HepG2 (cell line): ENCODE data around the gene CCSER1. TPM values are rescaled to one million over a fixed set of nuclear protein-coding genes. Genes with fewer than 3 reads are reported as not detected.

Experiments
- ATAC-seq: fragments of 200-7000 bp; cut with Tn5 transposase; 3 replicates; pipeline ENCODE4 v1.9.1; 2020; ENCODE audit warnings: mild to moderate bottlenecking, moderate library complexity
- BruUV-seq: library from RNA; stranded (reverse); fragments of 400-500 nt; replicated peaks from 2 replicates; lab custom pipeline; 2021; lab: Mats Ljungman, UMichigan
- CTCF ChIA-PET: fragments of 300-600 bp; formaldehyde crosslinking; extraction: SDS; loops from one replicate; lab custom pipeline; 2021; ENCODE audit warnings: low total read pairs, inconsistent platforms, low intra/inter-chr PET ratio; lab: Yijun Ruan, JAX
- POLR2A ChIA-PET: fragments of 350-600 bp; sonication (Branson Sonifier 250); formaldehyde crosslinking; loops from one replicate; lab custom pipeline; 2020; ENCODE audit warnings: antibody characterized with exemption, inconsistent platforms; lab: Yijun Ruan, JAX
- DNase-seq: peaks from one replicate; pipeline ENCODE4 v3.0.0-alpha.2; 2015; ENCODE audit warnings: low spot score
- FAIRE-seq: peaks from 3 replicates; lab custom pipeline; 2011; peaks lifted over from hg19 to GRCh38; lab: Jason Lieb, UNC
- H2AFZ ChIP-seq: one replicate; pipeline ENCODE4 v1.6.1; 2011; ENCODE audit warnings: low read length, inconsistent platforms
- H3K27ac ChIP-seq: fragments of 300-600 bp; 3 replicates; pipeline ENCODE4 v1.8.0; 2011; ENCODE audit warnings: mixed run types, mild to moderate bottlenecking, mixed read lengths, low read length, inconsistent platforms; ENCODE audit not compliant: insufficient read depth; ENCODE audit errors: extremely low read length
- H3K27me3 ChIP-seq, 2 experiments: fragments of 200-600 bp in 1 of 2; 2 replicates in 1 of 2; 3 replicates in 1 of 2; pipeline versions ENCODE4 v1.6.0 to v1.8.0; 2011; ENCODE audit warnings: low read length in 2 of 2, mild to moderate bottlenecking in 2 of 2, moderate library complexity in 2 of 2, inconsistent platforms in 1 of 2; ENCODE audit not compliant: insufficient read depth in 2 of 2, control insufficient read depth in 1 of 2
- H3K36me3 ChIP-seq, 2 experiments: fragments of 200-600 bp in 1 of 2; replicated peaks in 1 of 2; 2 replicates in 1 of 2; 3 replicates in 1 of 2; pipeline versions ENCODE4 v1.5.1 to v1.8.0; 2011; ENCODE audit warnings: low read length in 2 of 2, inconsistent platforms in 1 of 2; ENCODE audit not compliant: insufficient read depth in 2 of 2, control insufficient read depth in 1 of 2
- H3K4me1 ChIP-seq: 2 replicates; pipeline ENCODE4 v1.5.1; 2012; ENCODE audit warnings: low read length, inconsistent platforms; ENCODE audit not compliant: insufficient read depth
- H3K4me2 ChIP-seq: 2 replicates; pipeline ENCODE4 v1.6.0; 2011; ENCODE audit warnings: low read depth, low read length, inconsistent platforms
- H3K4me3 ChIP-seq, 3 experiments: fragments of 200-600 bp in 1 of 3; sonication (generic), shearing (Covaris generic) in 1 of 3; replicated peaks in 1 of 3; 2 replicates each; pipeline ENCODE4 v1.5.1; 2011 to 2016; ENCODE audit warnings: low read length in 3 of 3, inconsistent platforms in 2 of 3, low read depth in 2 of 3, mild to moderate bottlenecking in 2 of 3, control low read depth in 1 of 3, mixed read lengths in 1 of 3; ENCODE audit not compliant: insufficient read depth in 1 of 3
- H3K79me2 ChIP-seq: one replicate; pipeline ENCODE4 v1.6.1; 2011; ENCODE audit warnings: low read length, inconsistent platforms; ENCODE audit not compliant: insufficient read depth
- H3K9ac ChIP-seq: 2 replicates; pipeline ENCODE4 v1.6.0; 2011; ENCODE audit warnings: mild to moderate bottlenecking, low read depth, low read length, inconsistent platforms; ENCODE audit not compliant: insufficient read depth
- H3K9me3 ChIP-seq: 2 replicates; pipeline ENCODE4 v1.5.1; 2012; ENCODE audit warnings: mild to moderate bottlenecking, low read length
- H4K20me1 ChIP-seq: 2 replicates; pipeline ENCODE4 v1.6.0; 2011; ENCODE audit warnings: inconsistent platforms, mild to moderate bottlenecking, low read length, moderate library complexity; ENCODE audit not compliant: insufficient read depth
- CENPX ChIP-seq: sonication (generic); formaldehyde crosslinking; IDR thresholded peaks from 2 replicates; pipeline ENCODE4 v1.9.0; 2021; ENCODE audit warnings: mild to moderate bottlenecking, missing genetic modification reagents, moderate library complexity
- GRHL1 ChIP-seq: sonication (generic); formaldehyde crosslinking; conservative IDR thresholded peaks from 2 replicates; pipeline ENCODE4 v1.8.0; 2022; ENCODE audit warnings: missing genetic modification reagents
- HHEX ChIP-seq: IDR thresholded peaks from 2 replicates; pipeline ENCODE4 v1.6.1; 2016; ENCODE audit warnings: control low read depth
- KAT7 ChIP-seq: IDR thresholded peaks from 2 replicates; pipeline ENCODE4 v1.6.1; 2018; ENCODE audit warnings: borderline replicate concordance, missing compliant biosample characterization
- NR2C2 ChIP-seq: sonication (generic); formaldehyde crosslinking; IDR thresholded peaks from 2 replicates; pipeline ENCODE4 v1.4.0; 2020; ENCODE audit warnings: missing genetic modification reagents, mild to moderate bottlenecking, moderate library complexity, borderline replicate concordance
- NR2F1 ChIP-seq, 2 experiments: fragments of 450-650 bp in 1 of 2; formaldehyde crosslinking in 1 of 2; IDR thresholded peaks; 2 replicates each; pipeline versions ENCODE4 v1.5.0 to v1.6.1; 2016 to 2020; ENCODE audit warnings: mild to moderate bottlenecking in 1 of 2, missing compliant biosample characterization in 1 of 2, missing genetic modification reagents in 1 of 2, moderate library complexity in 1 of 2
- RFX1 ChIP-seq: fragments of 450-650 bp; IDR thresholded peaks from 2 replicates; pipeline ENCODE4 v1.6.1; 2017
- SIX1 ChIP-seq: sonication (generic); formaldehyde crosslinking; IDR thresholded peaks from 2 replicates; pipeline ENCODE4 v1.4.0; 2020; ENCODE audit warnings: missing genetic modification reagents, borderline replicate concordance
- SMARCE1 ChIP-seq: fragments of 450-650 bp; IDR thresholded peaks from 2 replicates; pipeline ENCODE4 v1.6.1; 2017; ENCODE audit warnings: borderline replicate concordance
- THAP8 ChIP-seq: sonication (generic); formaldehyde crosslinking; IDR thresholded peaks from 2 replicates; pipeline ENCODE4 v1.5.1; 2020; ENCODE audit warnings: missing genetic modification reagents, mild to moderate bottlenecking, borderline replicate concordance
- TRIM22 ChIP-seq: fragments of 450-650 bp; IDR thresholded peaks from 2 replicates; pipeline ENCODE4 v1.6.1; 2017
- YEATS2 ChIP-seq: sonication (generic); formaldehyde crosslinking; IDR thresholded peaks from 2 replicates; pipeline ENCODE4 v1.4.0; 2020; ENCODE audit warnings: missing genetic modification reagents, borderline replicate concordance
- ZFP82 ChIP-seq: sonication (generic); formaldehyde crosslinking; IDR thresholded peaks from 2 replicates; pipeline ENCODE4 v1.5.1; 2020; ENCODE audit warnings: mild to moderate bottlenecking, missing genetic modification reagents, borderline replicate concordance
- ZNF430 ChIP-seq: sonication (generic); formaldehyde crosslinking; IDR thresholded peaks from 2 replicates; pipeline ENCODE4 v1.9.0; 2021; ENCODE audit warnings: mild to moderate bottlenecking, missing genetic modification reagents
- ZNF44 ChIP-seq: sonication (generic); formaldehyde crosslinking; IDR thresholded peaks from 2 replicates; pipeline ENCODE4 v1.5.1; 2020; ENCODE audit warnings: mild to moderate bottlenecking, missing genetic modification reagents
- ZNF709 ChIP-seq: sonication (generic); formaldehyde crosslinking; IDR thresholded peaks from 2 replicates; pipeline ENCODE4 v1.5.0; 2020; ENCODE audit warnings: mild to moderate bottlenecking, missing genetic modification reagents
- ZNF850 ChIP-seq: sonication (generic); formaldehyde crosslinking; conservative IDR thresholded peaks from 2 replicates; pipeline ENCODE4 v1.9.0; 2021; ENCODE audit warnings: mild to moderate bottlenecking, missing genetic modification reagents
- ZUFSP ChIP-seq: sonication (generic); formaldehyde crosslinking; IDR thresholded peaks from 2 replicates; pipeline ENCODE4 v1.9.0; 2021; ENCODE audit warnings: missing genetic modification reagents, mild to moderate bottlenecking, borderline replicate concordance
- WGBS: methylation state at CpG from one replicate; pipeline ENCODE4 v1.1.6; 2017; ENCODE audit warnings: low lambda C conversion rate; 5-methylcytosine and 5-hydroxymethylcytosine counted together
- in situ Hi-C: cut with HindIII; loops from 2 replicates; pipeline ENCODE4 v1.10.0; 2017; ENCODE audit warnings: low pct_unique_long_range_greater_than_20kb; ENCODE audit not compliant: extremely low pct_ligation_motif_present
- intact Hi-C: fragments of 100-400 bp; cut with micrococcal nuclease; formaldehyde crosslinking; loops from one replicate; pipeline ENCODE4 v1.10.0; 2022; ENCODE audit not compliant: unreplicated experiment
- polyA plus RNA-seq, 8 experiments: library from polyadenylated mRNA; depleted of rRNA in 3 of 8; stranded (reverse) in 7 of 8; unstranded in 1 of 8; fragments of >200 nt; fragmentation: Illumina TruSeq in 4 of 8; extraction: Trizol in 4 of 8; gene quantifications; 2 replicates each; pipeline versions ENCODE4 v1.2.1 to v1.2.3, GENCODE V29; 2011 to 2016; ENCODE audit warnings: low read depth in 4 of 8, missing spikeins in 1 of 8, mixed read lengths in 1 of 8; ENCODE audit not compliant: insufficient read depth in 1 of 8
- total RNA-seq, 5 experiments: library from RNA; depleted of rRNA; stranded (reverse); fragments of >200 nt; fragmentation: Illumina TruSeq; extraction: Trizol; gene quantifications; 2 replicates each; pipeline ENCODE4 v1.2.3, GENCODE V29; 2016; ENCODE audit warnings: low read depth in 1 of 5
- TF ChIP-seq, protein P1 (sequence below): sonication (generic); formaldehyde crosslinking; IDR thresholded peaks from 2 replicates; pipeline ENCODE4 v1.4.0; 2020; ENCODE audit warnings: missing genetic modification reagents

Gene CCSER1
- total and polyA plus RNA-seq, 2 of the 13 experiments (the other 11 are each of a cell fraction or from before 2014, with no cell fraction given), result not detected

DNA sequence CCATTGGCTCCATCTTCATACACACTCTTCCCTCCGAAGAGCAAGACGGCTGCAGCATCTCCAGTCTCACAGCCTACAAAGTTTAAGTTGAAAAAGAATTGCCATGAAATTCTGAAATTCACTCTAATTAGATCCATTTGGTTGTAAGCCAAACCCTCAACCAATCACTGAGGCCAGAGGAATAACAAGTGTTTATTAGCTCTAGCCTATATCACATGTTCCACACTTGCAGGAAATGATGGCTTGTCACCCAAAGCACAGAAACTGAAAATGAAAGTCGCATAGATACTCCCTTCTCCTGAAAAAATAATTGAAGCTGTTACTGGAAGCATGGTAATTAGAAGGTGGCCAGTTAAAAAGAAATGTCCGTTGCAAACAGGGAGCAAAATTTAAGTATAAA lies 1071.8 kb downstream of the CCSER1 start:
- H4K20me1 ChIP-seq, result no peaks in the 10 kb centered on the region
- no peaks in the 10 kb centered on the region for H3K27me3 ChIP-seq
- WGBS, result 14% methylated on average over 4 of the region's 4 CpGs
- ATAC-seq (no peak), FAIRE-seq (no peak), DNase-seq (no peak)
- no peak overlapping the region for H3K27ac ChIP-seq
- TF ChIP-seq ZNF430 (CRISPR knock-in tag) (no peak), HHEX (CRISPR knock-in tag) (no peak), THAP8 (CRISPR knock-in tag) (no peak), ZFP82 (no peak), NR2F1 (CRISPR knock-in tag; IDR thresholded peaks at IDR 0.05) (no peak), SMARCE1 (no peak), NR2C2 (no peak), ZNF709 (CRISPR knock-in tag) (no peak), RFX1 (no peak), ZNF850 (CRISPR knock-in tag) (no peak), ZNF44 (no peak), SIX1 (no peak), TRIM22 (no peak), KAT7 (CRISPR knock-in tag) (no peak), YEATS2 (CRISPR knock-in tag) (no peak), CENPX (CRISPR knock-in tag) (no peak), ZUFSP (CRISPR knock-in tag) (no peak), GRHL1 (CRISPR knock-in tag) (no peak)
- TF ChIP-seq, protein P1, sequence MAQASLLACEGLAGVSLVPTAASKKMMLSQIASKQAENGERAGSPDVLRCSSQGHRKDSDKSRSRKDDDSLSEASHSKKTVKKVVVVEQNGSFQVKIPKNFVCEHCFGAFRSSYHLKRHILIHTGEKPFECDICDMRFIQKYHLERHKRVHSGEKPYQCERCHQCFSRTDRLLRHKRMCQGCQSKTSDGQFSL, result no peak
- POLR2A ChIA-PET, result no interaction called here
- BruUV-seq, result no TSS peak
- H3K36me3 ChIP-seq, result no peaks in the 10 kb centered on the region
- H3K9ac ChIP-seq, result no peak overlapping the region
- intact Hi-C loops, result no loop called here
- H3K4me2 ChIP-seq, result no peak overlapping the region
- no peaks in the 10 kb centered on the region for H3K4me1 ChIP-seq
- H2AFZ ChIP-seq, result no peak overlapping the region
- in situ Hi-C loops, result no loop called here
- CTCF ChIA-PET, result no interaction called here
- no peaks in the 10 kb centered on the region for H3K9me3 ChIP-seq
- no peak overlapping the region for H3K4me3 ChIP-seq
- H3K79me2 ChIP-seq, result no peaks in the 10 kb centered on the region
